GM23338 (cell line): ENCODE measurements around the gene IFNL2. TPM values are rescaled to one million over a fixed set of nuclear protein-coding genes. Genes with fewer than 3 reads are reported as not detected.
"Not testable (repeated sequence)": the region's sequence is repeated elsewhere in the genome, so short reads cannot be mapped to it uniquely, and the experiment has no call there.

Experiments
- ATAC-seq: fragments of 200-7000 bp; cut with Tn5 transposase; 3 replicates; pipeline ENCODE4 v1.9.1; 2020
- DNase-seq: peaks from one replicate; pipeline ENCODE4 v3.0.0-alpha.2; 2015; ENCODE audit warnings: low spot score
- H2AFZ ChIP-seq: fragments of 200-600 bp; sonication (generic); 2 replicates; pipeline ENCODE4 v1.8.0; 2016; ENCODE audit warnings: antibody characterized with exemption, mild to moderate bottlenecking, moderate library complexity
- H3F3A ChIP-seq: fragments of 200-600 bp; sonication (generic); replicated peaks from 2 replicates; pipeline ENCODE4 v1.8.0; 2017; ENCODE audit warnings: antibody characterized with exemption, mixed run types, low read depth
- H3K27ac ChIP-seq: fragments of 200-600 bp; sonication (generic); 2 replicates; pipeline ENCODE4 v1.6.1; 2016; ENCODE audit warnings: low read depth
- H3K27me3 ChIP-seq: fragments of 200-600 bp; sonication (generic); 2 replicates; pipeline ENCODE4 v1.8.0; 2016; ENCODE audit warnings: mild to moderate bottlenecking, mixed run types, moderate library complexity; ENCODE audit not compliant: insufficient read depth
- H3K36me3 ChIP-seq: fragments of 200-600 bp; sonication (generic); 2 replicates; pipeline ENCODE4 v1.8.0; 2016; ENCODE audit warnings: mild to moderate bottlenecking; ENCODE audit not compliant: insufficient read depth
- H3K4me1 ChIP-seq: fragments of 200-600 bp; sonication (generic); 2 replicates; pipeline ENCODE4 v1.8.0; 2016; ENCODE audit warnings: mild to moderate bottlenecking, moderate library complexity; ENCODE audit not compliant: insufficient read depth
- H3K4me2 ChIP-seq: fragments of 200-600 bp; sonication (generic); 2 replicates; pipeline ENCODE4 v1.7.1; 2017; ENCODE audit warnings: mixed run types
- H3K4me3 ChIP-seq: fragments of 200-600 bp; sonication (generic); 2 replicates; pipeline ENCODE4 v1.6.1; 2016; ENCODE audit warnings: mixed run types
- H3K79me2 ChIP-seq: fragments of 200-600 bp; sonication (generic); replicated peaks from 2 replicates; pipeline ENCODE4 v1.8.0; 2017; ENCODE audit warnings: mild to moderate bottlenecking; ENCODE audit not compliant: insufficient read depth
- H3K9me2 ChIP-seq: fragments of 200-600 bp; sonication (generic); 2 replicates; pipeline ENCODE4 v1.8.0; 2017; ENCODE audit not compliant: insufficient read depth
- H4K20me1 ChIP-seq: fragments of 200-600 bp; sonication (generic); replicated peaks from 2 replicates; pipeline ENCODE4 v1.8.0; 2017; ENCODE audit warnings: mild to moderate bottlenecking; ENCODE audit not compliant: insufficient read depth
- H3K27ac Mint-ChIP-seq: 2 replicates; pipeline ENCODE4 v1.8.0; 2020; ENCODE audit warnings: inconsistent platforms, mild to moderate bottlenecking, moderate library complexity, mixed read lengths
- H3K27me3 Mint-ChIP-seq: 3 replicates; pipeline ENCODE4 v1.8.0; 2022; ENCODE audit warnings: low read depth, mild to moderate bottlenecking, moderate library complexity, mixed read lengths, inconsistent platforms; ENCODE audit not compliant: insufficient read depth, poor library complexity
- H3K36me3 Mint-ChIP-seq: 3 replicates; pipeline ENCODE4 v1.8.0; 2021; ENCODE audit warnings: low read depth, mild to moderate bottlenecking, inconsistent platforms, moderate library complexity, mixed read lengths
- H3K4me1 Mint-ChIP-seq: 3 replicates; pipeline ENCODE4 v1.8.0; 2020; ENCODE audit warnings: mild to moderate bottlenecking, inconsistent platforms, mixed read lengths
- H3K4me3 Mint-ChIP-seq: 3 replicates; pipeline ENCODE4 v1.8.0; 2021; ENCODE audit warnings: moderate library complexity, mild to moderate bottlenecking, inconsistent platforms, mixed read lengths
- H3K9me3 Mint-ChIP-seq: 3 replicates; pipeline ENCODE4 v1.8.0; 2020; ENCODE audit warnings: moderate library complexity, mild to moderate bottlenecking, inconsistent platforms, mixed read lengths
- EZH2 ChIP-seq: fragments of 200-600 bp; sonication (generic); IDR thresholded peaks from one replicate; pipeline ENCODE4 v1.8.0; 2017; ENCODE audit warnings: antibody characterized with exemption, mild to moderate bottlenecking, low read depth; ENCODE audit not compliant: unreplicated experiment
- EZH2phosphoT487 ChIP-seq: fragments of 200-600 bp; sonication (generic); IDR thresholded peaks from one replicate; pipeline ENCODE4 v1.8.1; 2018; ENCODE audit warnings: antibody characterized with exemption; ENCODE audit not compliant: unreplicated experiment
- JUNB ChIP-seq: IDR thresholded peaks from one replicate; pipeline ENCODE4 v1.6.1; 2016; ENCODE audit warnings: antibody characterized with exemption; ENCODE audit not compliant: unreplicated experiment
- NANOG ChIP-seq: IDR thresholded peaks from 2 replicates; pipeline ENCODE4 v1.6.1; 2016; ENCODE audit warnings: antibody characterized with exemption, borderline replicate concordance
- POLR2AphosphoS5 ChIP-seq: IDR thresholded peaks from 2 replicates; pipeline ENCODE4 v1.6.1; 2016; ENCODE audit warnings: antibody characterized with exemption, low read depth
- ZNF114 ChIP-seq: fragments of 250-450 bp; sonication (Bioruptor Pico); IDR thresholded peaks from 2 replicates; pipeline ENCODE4 v1.5.0; 2020; ENCODE audit warnings: mild to moderate bottlenecking, moderate library complexity
- ZNF331 ChIP-seq: fragments of 250-450 bp; sonication (Bioruptor Pico); IDR thresholded peaks from 2 replicates; pipeline ENCODE4 v1.5.0; 2020; ENCODE audit warnings: low read depth, mild to moderate bottlenecking, moderate library complexity
- polyA plus RNA-seq: library from polyadenylated mRNA; unstranded; fragments of >200 nt; fragmentation: Nextera tagmentation; extraction: Ambion mirVana; gene quantifications from 2 replicates; pipeline ENCODE4 v1.2.1, GENCODE V29; 2016
- total RNA-seq: library from RNA; depleted of rRNA; stranded (reverse); fragments of >200 nt; shearing (Covaris generic); gene quantifications from 2 replicates; pipeline ENCODE4 v1.2.3, GENCODE V29; 2014
- TF ChIP-seq, protein P1 (sequence below), 2 experiments: fragments of 200-600 bp in 1 of 2; sonication (generic) in 1 of 2; conservative IDR thresholded peaks; 2 replicates each; pipeline versions ENCODE4 v1.5.1 to v1.6.1; 2016 to 2017; ENCODE audit warnings: antibody characterized with exemption in 2 of 2, low read depth in 2 of 2, mild to moderate bottlenecking in 2 of 2, moderate library complexity in 1 of 2
- TF ChIP-seq, protein P2 (sequence below): IDR thresholded peaks from 2 replicates; pipeline ENCODE4 v1.6.1; 2016; ENCODE audit warnings: antibody characterized with exemption

IFNL2 gene
- total and polyA plus RNA-seq, 2 experiments from 2014 or later: not detected

DNA sequence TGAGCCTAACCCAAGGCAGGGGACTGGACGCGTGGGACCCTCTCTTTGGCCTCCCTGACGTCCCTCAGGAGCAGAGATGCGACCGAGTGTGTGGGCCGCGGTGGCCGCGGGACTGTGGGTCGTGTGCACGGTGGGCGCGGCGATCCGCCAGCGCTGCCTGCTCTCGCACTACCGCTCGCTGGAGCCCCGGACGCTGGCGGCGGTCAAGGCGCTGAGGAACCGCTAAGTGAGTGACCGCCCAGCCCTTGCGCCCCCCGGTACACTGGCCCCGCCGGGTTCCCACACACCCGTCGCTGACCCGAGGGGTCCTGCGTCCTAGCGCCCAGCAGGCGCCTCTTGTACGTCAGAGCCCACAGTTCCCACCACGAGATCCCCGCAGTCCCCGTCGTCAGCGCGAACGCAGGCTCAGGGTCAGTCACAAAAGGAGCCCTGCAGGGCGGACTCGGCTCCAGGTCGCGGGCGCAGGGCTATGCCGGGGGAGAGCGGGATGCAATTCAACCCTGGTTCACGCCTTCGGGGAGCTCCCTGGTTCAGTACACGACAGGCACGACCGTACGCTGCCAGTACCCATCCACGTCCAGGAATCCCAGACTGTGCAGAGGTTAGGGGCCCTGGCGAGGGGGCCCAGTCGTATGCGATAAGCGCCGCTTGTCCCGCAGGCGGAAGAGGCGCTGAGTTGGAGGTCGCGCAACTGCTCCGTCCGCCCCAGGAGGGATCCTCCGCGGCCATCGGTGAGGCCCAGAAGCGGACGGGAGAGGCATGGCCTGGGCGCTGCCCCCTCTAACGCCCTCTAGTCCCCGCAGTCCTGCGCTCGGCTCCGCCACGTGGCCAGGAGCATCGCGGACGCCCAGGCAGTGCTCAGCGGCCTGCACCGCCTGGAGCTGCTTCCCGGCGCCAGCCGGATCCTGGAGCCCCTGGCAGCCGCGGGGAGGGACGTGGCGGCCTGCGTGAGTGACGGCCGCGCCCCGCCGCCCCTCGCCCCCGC is 3.6 kb upstream of the IFNL2 start:
- H3K79me2 ChIP-seq: no peaks in the 10 kb centered on the region
- no peaks in the 10 kb centered on the region for H3K9me2 ChIP-seq
- Mint-ChIP-seq H3K4me1 (peaks cover 8% of the 10 kb centered on the region; the same call in 2 of the 3 replicates), H3K27me3 (peaks cover 46% of the 10 kb centered on the region), H3K9me3 (peaks cover 11% of the 10 kb centered on the region), H3K36me3 (peaks cover 3% of the 10 kb centered on the region; the same call in 1 of the 3 replicates), H3K4me3 (peak overlapping the region; percentile 44), H3K27ac (no peak overlapping the region)
- TF ChIP-seq, protein P1, sequence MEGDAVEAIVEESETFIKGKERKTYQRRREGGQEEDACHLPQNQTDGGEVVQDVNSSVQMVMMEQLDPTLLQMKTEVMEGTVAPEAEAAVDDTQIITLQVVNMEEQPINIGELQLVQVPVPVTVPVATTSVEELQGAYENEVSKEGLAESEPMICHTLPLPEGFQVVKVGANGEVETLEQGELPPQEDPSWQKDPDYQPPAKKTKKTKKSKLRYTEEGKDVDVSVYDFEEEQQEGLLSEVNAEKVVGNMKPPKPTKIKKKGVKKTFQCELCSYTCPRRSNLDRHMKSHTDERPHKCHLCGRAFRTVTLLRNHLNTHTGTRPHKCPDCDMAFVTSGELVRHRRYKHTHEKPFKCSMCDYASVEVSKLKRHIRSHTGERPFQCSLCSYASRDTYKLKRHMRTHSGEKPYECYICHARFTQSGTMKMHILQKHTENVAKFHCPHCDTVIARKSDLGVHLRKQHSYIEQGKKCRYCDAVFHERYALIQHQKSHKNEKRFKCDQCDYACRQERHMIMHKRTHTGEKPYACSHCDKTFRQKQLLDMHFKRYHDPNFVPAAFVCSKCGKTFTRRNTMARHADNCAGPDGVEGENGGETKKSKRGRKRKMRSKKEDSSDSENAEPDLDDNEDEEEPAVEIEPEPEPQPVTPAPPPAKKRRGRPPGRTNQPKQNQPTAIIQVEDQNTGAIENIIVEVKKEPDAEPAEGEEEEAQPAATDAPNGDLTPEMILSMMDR (conservative IDR thresholded peaks at IDR 0.05; ENCODE audit: low read depth in 2 of 2): peak in 1 of 2 experiments; percentile 29; a peak in 1 of 4 replicates
- TF ChIP-seq EZH2 (peak; percentile 77), POLR2AphosphoS5 (no peak), ZNF114 (CRISPR knock-in tag) (no peak), NANOG (no peak), JUNB (no peak), EZH2phosphoT487 (no peak), ZNF331 (CRISPR knock-in tag) (no peak)
- TF ChIP-seq, protein P2, sequence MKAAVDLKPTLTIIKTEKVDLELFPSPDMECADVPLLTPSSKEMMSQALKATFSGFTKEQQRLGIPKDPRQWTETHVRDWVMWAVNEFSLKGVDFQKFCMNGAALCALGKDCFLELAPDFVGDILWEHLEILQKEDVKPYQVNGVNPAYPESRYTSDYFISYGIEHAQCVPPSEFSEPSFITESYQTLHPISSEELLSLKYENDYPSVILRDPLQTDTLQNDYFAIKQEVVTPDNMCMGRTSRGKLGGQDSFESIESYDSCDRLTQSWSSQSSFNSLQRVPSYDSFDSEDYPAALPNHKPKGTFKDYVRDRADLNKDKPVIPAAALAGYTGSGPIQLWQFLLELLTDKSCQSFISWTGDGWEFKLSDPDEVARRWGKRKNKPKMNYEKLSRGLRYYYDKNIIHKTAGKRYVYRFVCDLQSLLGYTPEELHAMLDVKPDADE: no peak
- ATAC-seq: peak; percentile 72
- H2AFZ ChIP-seq: peak overlapping the region; percentile 95
- peaks cover 76% of the 10 kb centered on the region for H3K27me3 ChIP-seq
- H3F3A ChIP-seq: no peaks in the 10 kb centered on the region
- H3K27ac ChIP-seq: no peak overlapping the region
- no peaks in the 10 kb centered on the region; the same call in 1 of the 2 replicates for H3K4me1 ChIP-seq
- no peaks in the 10 kb centered on the region for H3K36me3 ChIP-seq
- peak overlapping the region; percentile 52 for H3K4me3 ChIP-seq
- no peaks in the 10 kb centered on the region; the same call in 1 of the 2 replicates for H4K20me1 ChIP-seq
- peak; percentile 67 for DNase-seq
- peak overlapping the region; percentile 79 for H3K4me2 ChIP-seq

DNA sequence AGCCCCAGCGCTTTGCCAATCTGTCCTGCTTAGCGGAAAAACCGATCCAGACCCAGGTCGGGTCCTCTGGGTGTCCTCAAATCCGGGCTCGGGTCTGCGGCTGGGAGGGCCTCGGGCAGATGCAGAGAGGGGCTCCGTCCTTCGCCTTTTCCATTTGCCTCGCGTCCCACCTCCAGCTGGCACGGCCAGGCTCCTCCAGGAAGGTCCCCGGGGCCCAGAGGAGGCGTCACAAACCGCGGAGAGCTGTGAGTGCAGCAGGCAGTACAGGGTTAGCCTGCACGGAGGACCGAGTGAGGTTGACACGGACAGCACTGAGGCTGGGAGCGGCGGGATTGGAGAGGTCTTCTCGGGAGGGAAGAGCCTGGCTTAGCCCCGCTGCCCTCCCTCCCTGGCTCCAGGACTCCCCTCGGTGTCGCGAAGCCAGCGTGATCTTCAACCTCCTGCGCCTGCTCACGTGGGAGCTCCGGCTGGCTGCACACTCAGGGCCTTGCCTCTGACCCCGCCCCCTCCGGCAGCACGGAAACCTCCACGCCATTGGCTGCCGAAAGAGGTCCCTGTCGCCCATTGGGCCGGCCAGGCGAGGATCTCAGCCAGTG is 2.8 kb upstream of the IFNL2 start:
- peaks cover 8% of the 10 kb centered on the region; the same call in 2 of the 3 replicates for H3K4me1 Mint-ChIP-seq
- Histone ChIP-seq H4K20me1 (no peaks in the 10 kb centered on the region; the same call in 1 of the 2 replicates), H3K36me3 (no peaks in the 10 kb centered on the region), H3K27me3 (peaks cover 71% of the 10 kb centered on the region), H2AFZ (peak overlapping the region; percentile 95), H3K4me1 (no peaks in the 10 kb centered on the region; the same call in 1 of the 2 replicates), H3F3A (no peaks in the 10 kb centered on the region), H3K4me3 (peak overlapping the region; percentile 52), H3K9me2 (no peaks in the 10 kb centered on the region), H3K4me2 (peak overlapping the region; percentile 79), H3K79me2 (no peaks in the 10 kb centered on the region), H3K27ac (no peak overlapping the region)
- ATAC-seq (peak; percentile 46), DNase-seq (peak; percentile 73)
- H3K4me3 Mint-ChIP-seq: peak overlapping the region; percentile 55
- H3K27ac Mint-ChIP-seq: no peak overlapping the region
- TF ChIP-seq JUNB (no peak), EZH2 (peak; percentile 71), ZNF331 (CRISPR knock-in tag) (no peak)
- TF ChIP-seq, protein P1 (conservative IDR thresholded peaks at IDR 0.05; ENCODE audit: low read depth in 2 of 2): no peak
- peaks cover 11% of the 10 kb centered on the region for H3K9me3 Mint-ChIP-seq
- peaks cover 47% of the 10 kb centered on the region for H3K27me3 Mint-ChIP-seq
- H3K36me3 Mint-ChIP-seq: peaks cover 3% of the 10 kb centered on the region; the same call in 1 of the 3 replicates

DNA sequence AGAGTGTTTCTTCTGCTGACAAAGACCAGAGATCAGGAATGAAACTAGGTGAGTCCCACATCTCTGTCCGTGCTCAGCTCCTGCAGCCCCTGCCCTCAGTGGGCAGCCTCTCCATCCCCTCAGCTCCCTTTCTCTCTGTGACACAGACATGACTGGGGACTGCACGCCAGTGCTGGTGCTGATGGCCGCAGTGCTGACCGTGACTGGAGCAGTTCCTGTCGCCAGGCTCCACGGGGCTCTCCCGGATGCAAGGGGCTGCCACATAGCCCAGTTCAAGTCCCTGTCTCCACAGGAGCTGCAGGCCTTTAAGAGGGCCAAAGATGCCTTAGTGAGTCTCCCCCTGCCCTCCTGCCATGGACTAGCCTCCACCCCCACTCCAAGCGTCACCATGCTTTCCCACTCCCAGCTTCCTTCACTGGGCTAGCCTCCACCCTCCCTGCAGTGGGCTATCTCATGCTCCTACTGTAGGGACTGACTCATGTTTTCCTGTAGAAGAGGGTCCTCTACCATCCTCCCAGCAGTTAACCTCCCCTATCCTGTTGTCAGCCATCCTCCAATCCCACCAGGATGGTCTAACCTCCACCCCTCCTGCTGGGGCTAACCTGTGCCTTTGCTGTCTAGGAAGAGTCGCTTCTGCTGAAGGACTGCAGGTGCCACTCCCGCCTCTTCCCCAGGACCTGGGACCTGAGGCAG is 481 bp downstream of the IFNL2 start:
- peaks cover 33% of the 10 kb centered on the region for H3K27me3 Mint-ChIP-seq
- not testable (repeated sequence) for H3K4me1 ChIP-seq, H3K4me2 ChIP-seq, H3K9me2 ChIP-seq, H3K36me3 ChIP-seq, H3K9me3 Mint-ChIP-seq, H3K4me1 Mint-ChIP-seq, DNase-seq, H3K79me2 ChIP-seq, H3K4me3 ChIP-seq, H3K4me3 Mint-ChIP-seq, H3K27ac ChIP-seq, H3F3A ChIP-seq, ATAC-seq, H3K36me3 Mint-ChIP-seq, H3K27ac Mint-ChIP-seq, H2AFZ ChIP-seq, H4K20me1 ChIP-seq
- peaks cover 41% of the 10 kb centered on the region for H3K27me3 ChIP-seq
